ENCODE results near the gene CNTNAP4.

Gene CNTNAP4

DNA sequence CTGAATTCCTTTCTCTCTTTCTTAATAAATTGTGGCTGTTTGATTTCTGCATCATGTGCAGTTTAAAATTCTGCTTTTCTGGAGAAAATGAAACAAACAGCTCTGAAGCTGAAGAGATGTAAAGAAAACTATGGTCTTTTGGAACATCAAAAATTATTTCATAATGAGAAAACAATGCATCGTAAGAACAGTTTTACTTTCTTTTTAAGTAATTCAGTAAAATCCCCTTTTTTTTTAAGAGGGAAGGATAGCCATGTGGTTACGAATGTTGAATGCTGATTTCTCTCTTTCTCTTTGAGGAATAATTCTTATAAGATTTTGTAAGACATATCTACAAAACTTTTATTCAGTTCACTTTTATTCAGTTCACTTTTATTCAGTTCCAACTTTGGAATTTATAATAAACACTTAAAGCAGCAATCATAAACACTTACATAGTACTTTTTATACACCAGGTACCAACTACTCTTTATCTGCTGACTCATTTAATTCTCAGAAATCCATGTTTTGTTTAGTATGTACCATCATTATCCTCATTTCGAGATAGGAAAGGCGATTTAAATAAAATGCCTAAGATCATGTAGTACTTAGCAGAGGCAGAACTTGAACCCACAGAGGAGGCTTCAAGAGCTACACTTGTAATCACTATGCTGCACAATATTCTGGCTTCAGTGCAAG is 26.6 kb downstream of the CNTNAP4 start:
- in situ Hi-C loops (cut with MboI; ENCODE audit: low sequenced_read_pairs): no loop called here

DNA sequence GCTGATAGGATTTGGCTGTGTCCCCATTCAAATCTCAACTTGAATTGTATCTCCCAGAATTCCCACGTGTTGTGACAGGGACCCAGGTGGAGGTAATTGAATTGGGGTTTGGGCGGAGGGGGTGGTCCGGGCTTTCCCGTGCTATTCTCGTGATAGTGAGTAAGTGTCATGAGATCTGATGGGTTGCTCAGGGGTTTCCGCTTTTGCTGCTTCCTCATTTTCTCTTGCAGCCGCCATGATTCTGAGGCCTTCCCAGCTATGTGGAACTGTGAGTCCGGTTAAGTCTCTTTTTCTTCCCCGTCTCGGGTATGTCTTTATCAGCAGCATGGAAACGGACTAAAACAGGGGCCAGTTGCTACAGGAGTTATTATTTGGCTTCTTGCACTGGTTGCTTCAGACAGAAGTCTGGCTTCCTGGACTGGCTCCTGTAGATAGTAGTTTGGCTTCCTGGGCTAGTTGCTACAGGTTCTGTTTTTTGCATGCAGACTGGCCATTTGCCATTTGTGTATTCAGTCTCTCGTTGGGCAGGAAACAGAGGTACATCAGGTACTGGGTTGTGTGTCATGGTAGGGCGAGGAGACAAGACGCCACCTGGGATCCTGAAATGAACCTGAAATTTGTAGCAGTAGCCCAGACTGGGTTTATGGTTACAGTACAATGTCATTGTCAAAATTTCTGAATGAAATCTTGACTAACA is 32.6 kb downstream of the CNTNAP4 start:
- in situ Hi-C loops (cut with MboI; ENCODE audit: low sequenced_read_pairs): no loop called here

DNA sequence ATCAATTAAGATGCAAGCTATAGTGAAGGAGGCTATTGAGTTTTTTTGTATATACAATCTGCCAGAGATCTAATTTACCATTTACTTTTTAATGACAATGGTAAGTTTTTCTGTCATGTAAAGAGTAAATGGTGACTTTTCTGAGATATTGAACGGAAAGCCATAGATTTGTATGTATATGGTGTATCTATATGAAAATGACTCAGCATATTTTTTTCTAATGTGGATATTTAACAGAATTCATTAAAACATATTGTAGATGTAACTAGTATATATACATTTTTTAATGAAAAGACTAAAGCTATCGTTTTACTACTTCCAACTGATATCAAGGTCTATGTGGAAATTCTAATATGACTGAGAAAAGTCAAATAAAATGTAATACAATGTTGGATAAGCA is 34.1 kb downstream of the CNTNAP4 start:
- in situ Hi-C loops (cut with MboI; ENCODE audit: low sequenced_read_pairs): no loop called here

GRCh38 chr16:76318565-76318964 is 41.4 kb downstream of the CNTNAP4 start:
- in situ Hi-C loops (cut with MboI; ENCODE audit: low sequenced_read_pairs): no loop called here

- in situ Hi-C loops (cut with MboI; ENCODE audit: low sequenced_read_pairs): no loop called here
Measured at GRCh38 chr16:76329106-76329505, 51.9 kb downstream of the CNTNAP4 start.

DNA sequence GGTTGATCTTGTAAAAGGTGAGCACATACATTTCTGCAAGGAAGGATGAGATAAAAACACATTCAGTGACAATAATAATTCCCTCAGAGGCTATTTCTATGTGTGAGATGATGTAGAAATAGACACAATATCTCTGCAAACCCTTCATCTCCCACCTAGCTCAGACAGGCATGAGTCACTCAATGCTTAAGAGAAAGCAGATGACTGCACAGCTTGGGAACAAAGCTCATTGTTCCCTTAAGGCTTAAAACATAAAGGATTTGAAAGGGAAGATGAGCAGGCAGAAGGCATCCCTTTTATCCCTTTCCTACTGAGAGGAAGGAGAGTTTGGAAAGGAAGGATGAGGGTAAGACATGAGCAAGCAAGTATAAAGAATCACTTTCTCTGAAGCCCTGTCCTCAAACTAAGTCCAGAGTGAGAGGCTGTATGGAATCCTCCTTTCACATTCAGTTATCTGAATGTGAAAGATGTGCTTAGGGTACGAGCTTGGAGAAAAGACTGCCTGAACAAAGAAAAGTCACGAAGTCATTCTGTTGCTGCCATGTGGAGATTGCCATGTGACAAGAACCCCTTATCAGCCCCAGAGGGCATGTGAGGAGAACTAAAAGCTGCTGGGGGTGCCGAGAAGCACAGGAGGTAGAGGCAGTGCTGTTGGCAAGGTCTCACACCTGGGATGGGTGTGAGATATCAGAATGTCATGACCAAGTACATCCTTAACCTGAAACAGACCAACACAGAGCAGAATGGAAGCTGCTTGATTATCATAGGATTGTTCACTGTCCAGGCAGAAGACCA is 58.2 kb downstream of the CNTNAP4 start:
- in situ Hi-C loops (cut with MboI; ENCODE audit: low sequenced_read_pairs): no loop called here

DNA sequence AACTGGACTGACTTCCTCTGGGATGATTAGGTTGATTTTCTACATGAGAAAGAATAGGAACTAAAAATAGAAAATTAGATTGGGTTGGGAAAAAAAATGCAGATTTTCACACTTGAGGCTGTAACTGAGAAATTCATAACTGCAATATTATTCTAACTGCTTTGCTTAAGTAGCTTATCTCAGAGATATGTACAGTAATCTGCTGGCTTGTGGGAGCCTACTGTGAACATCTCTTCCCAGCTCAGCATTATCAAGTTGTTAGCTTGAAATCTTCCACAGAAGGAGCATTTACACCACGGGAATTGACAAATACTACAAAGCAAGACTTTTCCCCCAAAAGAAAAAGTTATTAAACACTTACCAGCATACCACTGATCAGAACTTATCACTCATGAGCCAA is 58.9 kb downstream of the CNTNAP4 start:
- in situ Hi-C loops (cut with MboI; ENCODE audit: low sequenced_read_pairs): no loop called here

DNA sequence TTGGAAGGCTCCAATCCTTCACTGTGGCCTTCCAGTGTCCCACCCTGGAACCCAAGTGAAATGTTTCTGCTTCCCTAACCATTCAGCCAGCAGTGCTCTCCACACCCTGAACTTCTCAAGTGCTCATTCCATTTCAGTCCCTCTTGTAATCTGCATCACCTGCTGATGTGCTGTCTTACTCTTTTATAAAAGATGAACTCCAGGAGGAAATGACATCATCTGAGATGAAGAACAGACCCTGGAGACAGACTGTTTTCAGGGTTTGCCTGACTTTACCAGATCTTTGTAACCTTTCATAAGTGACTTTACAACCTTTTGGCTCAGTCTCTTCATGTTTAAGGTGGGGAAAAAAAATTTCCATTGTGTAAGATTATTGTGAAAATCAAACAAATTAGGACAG is 61.3 kb downstream of the CNTNAP4 start:
- in situ Hi-C loops (cut with MboI; ENCODE audit: low sequenced_read_pairs): no loop called here

DNA sequence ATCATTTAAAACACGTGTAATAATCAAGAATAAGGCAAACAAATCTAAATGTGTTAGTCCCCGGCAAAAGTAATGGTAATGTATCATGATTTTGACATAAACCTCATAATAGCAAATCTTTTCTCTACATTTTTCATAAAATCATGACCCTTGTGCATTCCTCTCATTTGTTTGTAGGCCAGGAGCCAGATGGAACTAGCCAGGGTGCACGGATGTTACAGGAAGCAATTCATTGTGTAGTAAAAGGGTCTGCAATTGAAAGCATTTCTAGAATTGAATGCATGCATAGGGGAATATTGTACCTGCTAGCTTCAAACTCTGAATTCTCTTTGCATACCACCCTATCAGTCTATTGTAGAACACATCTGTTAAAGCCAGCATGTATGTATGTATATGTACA is 66.6 kb downstream of the CNTNAP4 start:
- in situ Hi-C loops (cut with MboI; ENCODE audit: low sequenced_read_pairs): no loop called here

DNA sequence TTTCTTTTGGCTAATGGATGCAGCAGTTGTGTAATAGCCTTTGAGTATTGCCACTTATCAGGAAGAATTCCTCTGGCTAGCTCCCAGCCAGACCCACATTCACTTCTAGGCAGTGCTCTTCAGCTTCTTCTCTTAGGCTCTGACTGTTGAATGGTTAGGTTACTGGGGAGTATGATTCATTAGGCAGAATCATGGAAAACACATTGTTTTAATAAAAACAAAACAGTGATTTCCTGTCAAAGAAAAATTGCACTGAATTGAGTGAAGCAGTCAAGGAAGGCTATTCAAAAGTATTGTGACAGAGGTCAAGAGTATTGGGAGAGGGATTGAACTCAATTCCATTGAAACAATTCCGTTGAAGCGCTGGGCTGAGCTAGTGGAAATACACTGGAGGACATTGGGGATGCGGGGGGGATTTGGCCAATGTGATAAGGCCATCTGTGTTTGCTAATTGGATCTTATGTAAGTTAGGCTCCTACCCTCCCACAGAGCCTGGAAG is 68.0 kb downstream of the CNTNAP4 start:
- in situ Hi-C loops (cut with MboI; ENCODE audit: low sequenced_read_pairs): no loop called here

GRCh38 chr16:76346210-76346609 is 69.0 kb downstream of the CNTNAP4 start:
- in situ Hi-C loops (cut with MboI; ENCODE audit: low sequenced_read_pairs): no loop called here

DNA sequence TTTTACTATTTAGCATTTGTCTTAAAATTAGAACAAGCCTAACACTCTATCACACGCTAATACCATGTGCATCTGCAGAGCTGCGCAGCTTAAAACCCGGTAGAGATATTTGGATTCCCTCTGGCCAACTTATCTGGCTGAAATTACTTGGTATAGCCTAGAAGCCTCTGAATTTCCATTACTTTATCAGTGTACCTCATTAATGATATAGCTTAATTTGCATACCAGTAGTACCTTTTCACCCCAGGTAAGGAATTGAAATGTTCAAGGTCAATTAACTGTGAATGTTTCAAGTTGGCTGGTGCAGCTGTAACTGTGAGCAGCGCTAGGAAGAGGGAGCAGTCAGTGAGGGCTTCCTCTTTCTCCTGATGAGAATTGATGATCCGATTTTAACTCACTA is 74.2 kb downstream of the CNTNAP4 start:
- in situ Hi-C loops (cut with MboI; ENCODE audit: low sequenced_read_pairs): no loop called here

GRCh38 chr16:76360404-76360803 is 83.2 kb downstream of the CNTNAP4 start:
- in situ Hi-C loops (cut with MboI; ENCODE audit: low sequenced_read_pairs): no loop called here

DNA sequence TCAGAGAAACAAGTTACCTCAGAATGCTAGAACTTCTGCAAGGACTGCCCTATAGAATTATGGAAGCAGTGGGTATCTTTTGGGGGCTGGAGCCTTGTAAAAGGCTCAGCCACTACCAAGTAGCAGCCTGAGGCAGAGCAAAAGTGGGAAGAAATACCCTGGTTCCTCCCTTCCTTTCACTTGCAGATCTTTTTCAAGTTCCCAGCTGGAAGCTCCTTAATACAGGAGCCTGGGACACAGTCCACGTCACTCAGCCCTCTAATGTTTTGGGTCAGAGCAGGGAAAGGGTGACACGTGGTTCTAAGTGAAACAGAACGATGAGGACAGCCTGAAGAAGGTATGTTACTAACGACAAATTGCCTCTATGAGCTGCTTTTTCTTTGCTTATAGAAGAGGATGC is 93.1 kb downstream of the CNTNAP4 start:
- in situ Hi-C loops (cut with MboI; ENCODE audit: low sequenced_read_pairs): no loop called here

DNA sequence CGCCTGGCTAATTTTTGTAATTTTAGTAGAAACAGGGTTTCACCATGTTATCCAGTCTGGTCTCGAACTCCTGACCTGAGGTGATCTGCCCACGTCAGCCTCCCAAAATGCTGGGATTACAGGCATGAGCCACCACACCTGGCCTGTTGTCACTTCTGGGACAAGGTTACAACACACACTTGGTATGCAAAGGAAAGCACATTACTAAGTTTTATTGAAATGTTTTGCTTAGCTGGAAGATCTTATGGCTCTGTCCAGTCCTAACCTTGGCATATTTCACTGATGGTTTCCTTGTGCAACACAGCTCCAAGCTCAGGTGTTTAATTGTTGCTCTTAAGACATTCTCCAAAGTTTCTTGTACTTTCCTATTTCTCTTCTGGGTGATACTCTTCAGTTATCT is 94.2 kb downstream of the CNTNAP4 start:
- in situ Hi-C loops (cut with MboI; ENCODE audit: low sequenced_read_pairs): no loop called here

- in situ Hi-C loops (cut with MboI; ENCODE audit: low sequenced_read_pairs): no loop called here
Measured at GRCh38 chr16:76373998-76374397, 96.8 kb downstream of the CNTNAP4 start.

GRCh38 chr16:76376988-76377387 is 99.8 kb downstream of the CNTNAP4 start:
- in situ Hi-C loops (cut with MboI; ENCODE audit: low sequenced_read_pairs): no loop called here

DNA sequence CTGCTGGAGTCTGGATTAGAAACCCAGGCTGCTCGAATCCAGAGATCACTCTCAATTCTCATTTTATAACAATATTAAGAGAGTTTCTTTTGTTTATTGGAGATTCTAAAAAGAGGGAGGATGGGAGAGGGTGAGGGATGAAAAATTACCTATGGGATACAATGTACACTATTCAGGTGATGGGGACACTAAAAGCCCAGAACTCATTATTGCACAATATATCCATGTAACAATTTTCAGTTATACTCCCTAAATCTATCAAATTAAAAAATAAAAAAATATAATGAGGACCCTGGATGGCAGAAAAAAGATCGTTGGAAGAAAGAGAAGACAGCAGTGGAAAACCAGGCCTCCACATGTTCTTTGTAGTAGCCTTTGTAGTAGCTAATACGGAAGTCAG is 100.8 kb downstream of the CNTNAP4 start:
- in situ Hi-C loops (cut with MboI; ENCODE audit: low sequenced_read_pairs): no loop called here

DNA sequence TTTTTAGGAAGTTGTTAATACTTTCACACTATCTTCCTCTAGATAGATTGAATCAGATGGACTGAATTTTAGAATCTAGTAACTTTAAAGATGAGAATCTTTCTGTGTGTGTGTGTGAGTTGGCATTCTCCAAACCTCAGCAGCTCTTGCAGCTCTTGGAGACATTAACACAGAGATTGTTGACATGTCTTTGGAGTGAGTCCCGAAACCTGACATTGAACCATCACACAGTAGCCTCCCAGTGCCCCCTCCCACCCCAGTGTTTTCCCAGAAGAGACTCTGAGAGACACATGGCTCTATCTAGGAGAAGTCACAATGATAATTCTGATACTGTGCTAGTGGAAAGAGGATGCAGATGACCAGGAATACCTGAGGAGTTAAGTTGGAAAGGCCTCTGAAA is 103.9 kb downstream of the CNTNAP4 start:
- in situ Hi-C loops (cut with MboI; ENCODE audit: low sequenced_read_pairs): no loop called here

GRCh38 chr16:76385601-76386230 is 108.5 kb downstream of the CNTNAP4 start:
- in situ Hi-C loops (cut with MboI; ENCODE audit: low sequenced_read_pairs): no loop called here

GRCh38 chr16:76386784-76387183 is 109.6 kb downstream of the CNTNAP4 start:
- in situ Hi-C loops (cut with MboI; ENCODE audit: low sequenced_read_pairs): no loop called here
